Osteocyte (in vitro differentiated cells): ENCODE measurements around the gene CD8A. TPM values are rescaled to one million over a fixed set of nuclear protein-coding genes. Genes with fewer than 3 reads are reported as not detected.

Experiments used
- DNase-seq: peaks from one replicate; pipeline ENCODE4 v3.0.0; 2021; ENCODE audit warnings: mixed read lengths; ENCODE audit not compliant: unreplicated experiment; ENCODE audit errors: extremely low spot score
- H3K27ac Mint-ChIP-seq: one replicate; pipeline ENCODE4 v1.8.0; 2021; ENCODE audit warnings: mild to moderate bottlenecking, mixed read lengths; ENCODE audit not compliant: unreplicated experiment
- H3K27me3 Mint-ChIP-seq: one replicate; pipeline ENCODE4 v1.8.0; 2021; ENCODE audit warnings: mixed read lengths; ENCODE audit not compliant: unreplicated experiment
- H3K36me3 Mint-ChIP-seq: one replicate; pipeline ENCODE4 v1.8.0; 2021; ENCODE audit warnings: mixed read lengths; ENCODE audit not compliant: unreplicated experiment
- H3K4me1 Mint-ChIP-seq: one replicate; pipeline ENCODE4 v1.8.0; 2021; ENCODE audit warnings: mixed read lengths; ENCODE audit not compliant: unreplicated experiment
- H3K4me3 Mint-ChIP-seq: one replicate; pipeline ENCODE4 v1.8.0; 2021; ENCODE audit warnings: mild to moderate bottlenecking, moderate library complexity, mixed read lengths; ENCODE audit not compliant: unreplicated experiment
- H3K9me3 Mint-ChIP-seq: one replicate; pipeline ENCODE4 v1.8.0; 2021; ENCODE audit warnings: mixed read lengths; ENCODE audit not compliant: unreplicated experiment
- total RNA-seq: library from RNA; stranded (reverse); gene quantifications from 2 replicates; pipeline ENCODE4 v1.2.1, GENCODE V29; 2021
- TF ChIP-seq, protein P1 (sequence below): fragments of 200-600 bp; sonication (generic); IDR thresholded peaks from 2 replicates; pipeline ENCODE4 v1.5.0; 2021; ENCODE audit warnings: antibody characterized with exemption, mild to moderate bottlenecking, moderate library complexity

The CD8A gene
- total RNA-seq, 1 donor from 2014 or later: not detected

GRCh38 chr2:86822668-86823345 lies 32.1 kb upstream of the CD8A start:
- Mint-ChIP-seq H3K27me3 (peaks cover 46% of the 10 kb centered on the region), H3K4me3 (no peak overlapping the region), H3K9me3 (peaks cover 5% of the 10 kb centered on the region), H3K27ac (no peak overlapping the region), H3K36me3 (no peaks in the 10 kb centered on the region), H3K4me1 (no peaks in the 10 kb centered on the region)
- TF ChIP-seq, protein P1, sequence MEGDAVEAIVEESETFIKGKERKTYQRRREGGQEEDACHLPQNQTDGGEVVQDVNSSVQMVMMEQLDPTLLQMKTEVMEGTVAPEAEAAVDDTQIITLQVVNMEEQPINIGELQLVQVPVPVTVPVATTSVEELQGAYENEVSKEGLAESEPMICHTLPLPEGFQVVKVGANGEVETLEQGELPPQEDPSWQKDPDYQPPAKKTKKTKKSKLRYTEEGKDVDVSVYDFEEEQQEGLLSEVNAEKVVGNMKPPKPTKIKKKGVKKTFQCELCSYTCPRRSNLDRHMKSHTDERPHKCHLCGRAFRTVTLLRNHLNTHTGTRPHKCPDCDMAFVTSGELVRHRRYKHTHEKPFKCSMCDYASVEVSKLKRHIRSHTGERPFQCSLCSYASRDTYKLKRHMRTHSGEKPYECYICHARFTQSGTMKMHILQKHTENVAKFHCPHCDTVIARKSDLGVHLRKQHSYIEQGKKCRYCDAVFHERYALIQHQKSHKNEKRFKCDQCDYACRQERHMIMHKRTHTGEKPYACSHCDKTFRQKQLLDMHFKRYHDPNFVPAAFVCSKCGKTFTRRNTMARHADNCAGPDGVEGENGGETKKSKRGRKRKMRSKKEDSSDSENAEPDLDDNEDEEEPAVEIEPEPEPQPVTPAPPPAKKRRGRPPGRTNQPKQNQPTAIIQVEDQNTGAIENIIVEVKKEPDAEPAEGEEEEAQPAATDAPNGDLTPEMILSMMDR: no peak
- DNase-seq: no peak

- H3K4me1 Mint-ChIP-seq: no peaks in the 10 kb centered on the region
Measured at GRCh38 chr2:86821842-86822241, 31.1 kb upstream of the CD8A start.

DNA sequence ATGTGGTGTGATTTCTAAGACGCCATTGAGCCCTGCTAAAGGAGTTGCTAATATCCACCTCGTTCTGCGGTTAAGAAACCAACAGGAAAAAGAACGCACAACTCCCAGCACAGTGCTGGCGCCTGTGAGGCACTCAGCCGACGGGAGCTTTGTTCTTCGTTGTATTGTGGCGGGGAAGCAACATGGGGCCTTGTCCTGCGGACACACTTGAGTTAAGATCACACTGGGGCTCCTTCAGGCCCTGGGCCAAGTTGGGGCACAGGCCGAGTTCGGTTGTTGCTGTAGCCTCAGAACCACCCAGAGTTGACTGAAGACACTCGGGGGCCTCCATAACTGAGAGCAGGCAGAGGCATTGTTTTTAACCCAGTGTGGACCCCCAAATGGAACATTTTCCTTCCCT lies 30.6 kb upstream of the CD8A start:
- H3K27me3 Mint-ChIP-seq: peaks cover 44% of the 10 kb centered on the region
- no peak for DNase-seq
- no peaks in the 10 kb centered on the region for H3K4me1 Mint-ChIP-seq
- TF ChIP-seq, protein P1: no peak
- H3K27ac Mint-ChIP-seq: no peak overlapping the region
- H3K9me3 Mint-ChIP-seq: peaks cover 5% of the 10 kb centered on the region
- no peaks in the 10 kb centered on the region for H3K36me3 Mint-ChIP-seq
- no peak overlapping the region for H3K4me3 Mint-ChIP-seq

More at GRCh38 chr2:86821842-86822241, 31.1 kb upstream of the CD8A start:
- TF ChIP-seq, protein P1: no peak
- no peak for DNase-seq
- Mint-ChIP-seq H3K27ac (no peak overlapping the region), H3K9me3 (peaks cover 5% of the 10 kb centered on the region), H3K4me3 (no peak overlapping the region), H3K36me3 (no peaks in the 10 kb centered on the region), H3K27me3 (peaks cover 43% of the 10 kb centered on the region)

DNA sequence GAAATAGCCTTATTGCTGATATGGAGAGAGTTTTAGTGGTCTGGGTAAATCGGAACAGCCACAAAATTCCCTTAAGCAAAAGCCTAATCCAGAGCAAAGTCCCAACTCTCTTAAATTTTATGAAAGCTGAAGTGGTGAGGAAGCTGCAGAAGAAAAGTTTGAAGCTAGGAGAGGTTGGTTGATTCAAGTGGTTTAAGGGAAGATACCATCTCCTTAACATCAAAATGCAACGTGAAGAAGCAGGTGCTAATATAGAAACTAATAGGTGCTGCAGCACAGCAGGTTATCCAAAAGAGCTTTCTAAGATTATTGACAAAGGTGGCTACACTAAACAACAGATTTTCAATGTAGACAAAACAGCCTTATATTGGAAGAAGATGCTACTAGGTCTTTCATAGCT lies 28.2 kb upstream of the CD8A start:
- TF ChIP-seq, protein P1: no peak
- no peak for DNase-seq
- Mint-ChIP-seq H3K36me3 (no peaks in the 10 kb centered on the region), H3K27ac (no peak overlapping the region), H3K4me1 (no peaks in the 10 kb centered on the region), H3K27me3 (peaks cover 46% of the 10 kb centered on the region), H3K4me3 (no peak overlapping the region), H3K9me3 (peaks cover 5% of the 10 kb centered on the region)

DNA sequence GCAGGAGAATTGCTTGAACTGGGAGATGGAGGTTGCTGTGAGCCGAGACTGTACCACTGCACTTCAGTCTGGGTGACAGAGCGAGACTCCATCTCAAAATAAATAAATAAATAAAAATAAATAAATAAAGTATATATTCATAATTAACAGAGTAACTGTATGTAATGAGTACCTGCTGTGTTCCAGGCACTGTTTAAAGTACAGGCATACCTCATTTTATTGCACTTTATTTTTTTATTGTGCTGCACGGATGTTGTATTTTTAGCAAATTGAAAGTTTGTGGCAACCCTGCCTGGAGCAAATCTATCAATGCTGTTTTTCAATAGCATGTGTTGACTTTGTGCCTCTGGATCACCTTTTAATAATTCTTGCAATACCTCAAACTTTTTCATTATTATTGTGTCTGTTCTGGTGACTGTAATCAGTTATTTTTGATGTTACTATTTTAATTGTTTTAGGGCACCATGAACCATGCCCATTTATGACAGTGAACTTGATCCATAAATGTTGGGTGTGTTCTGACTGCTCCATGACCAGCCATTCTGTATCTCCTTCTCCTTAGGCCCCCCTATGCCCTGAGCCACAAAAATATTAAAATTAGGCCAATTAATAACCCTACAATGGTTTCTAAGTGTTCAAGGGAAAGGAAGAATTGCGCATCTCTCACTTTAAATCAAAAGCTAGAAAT lies 27.5 kb upstream of the CD8A start:
- Mint-ChIP-seq H3K36me3 (no peaks in the 10 kb centered on the region), H3K27ac (no peak overlapping the region), H3K27me3 (peaks cover 49% of the 10 kb centered on the region), H3K4me1 (no peaks in the 10 kb centered on the region), H3K4me3 (no peak overlapping the region), H3K9me3 (peaks cover 5% of the 10 kb centered on the region)
- TF ChIP-seq, protein P1: no peak
- no peak for DNase-seq
